Heart left ventricle (tissue), 16 donors: Measurements from ENCODE around the gene PLEKHG3. TPM values are rescaled to one million over a fixed set of nuclear protein-coding genes. Genes with fewer than 3 reads are reported as not detected.

ENCODE experiments used
- ATAC-seq, 4 donors: fragments of 200-7000 bp; cut with Tn5 transposase; one replicate each; pipeline ENCODE4 v1.9.1; 2020 to 2022; ENCODE audit warnings: moderate library complexity in 4 of 4, mild to moderate bottlenecking in 3 of 4, moderate number of reproducible peaks in 1 of 4
- DNase-seq, 5 donors: peaks; one replicate each; pipeline ENCODE4 v3.0.0-alpha.2; 2020
- H3K27ac ChIP-seq, 12 donors: fragments of 200-600 bp; sonication (generic) in 4 of 12; one replicate each; pipeline versions ENCODE4 v1.5.0 to v1.8.0; 2016 to 2022; ENCODE audit warnings: mild to moderate bottlenecking in 2 of 12
- H3K27me3 ChIP-seq, 9 donors: fragments of 200-600 bp; sonication (generic) in 2 of 9; one replicate each; pipeline versions ENCODE4 v1.5.1 to v1.8.0; 2016 to 2022; ENCODE audit warnings: mild to moderate bottlenecking in 3 of 9
- H3K36me3 ChIP-seq, 9 donors: fragments of 200-600 bp; sonication (generic) in 2 of 9; one replicate each; pipeline versions ENCODE4 v1.5.0 to v1.8.0; 2018 to 2022; ENCODE audit warnings: mild to moderate bottlenecking in 2 of 9
- H3K4me1 ChIP-seq, 12 donors: fragments of 200-600 bp; sonication (generic) in 4 of 12; one replicate each; pipeline versions ENCODE4 v1.5.0 to v1.8.0; 2016 to 2022; ENCODE audit warnings: mild to moderate bottlenecking in 3 of 12
- H3K4me3 ChIP-seq, 12 donors: fragments of 200-600 bp; sonication (generic) in 4 of 12; one replicate each; pipeline versions ENCODE4 v1.5.0 to v1.8.0; 2017 to 2022; ENCODE audit warnings: mild to moderate bottlenecking in 9 of 12, moderate library complexity in 4 of 12
- H3K9me3 ChIP-seq, 12 donors: fragments of 200-600 bp; sonication (generic) in 4 of 12; one replicate each; pipeline versions ENCODE4 v1.5.0 to v1.8.0; 2016 to 2022; ENCODE audit warnings: mild to moderate bottlenecking in 1 of 12
- POLR2A ChIP-seq, 2 donors: fragments of 450-650 bp; IDR thresholded peaks; one replicate each; pipeline ENCODE4 v1.6.1; 2017; ENCODE audit warnings: antibody characterized with exemption in 2 of 2, mild to moderate bottlenecking in 2 of 2, moderate library complexity in 2 of 2
- WGBS, 4 donors: extraction: QIAGEN DNeasy Blood & Tissue Kit in 2 of 4; methylation state at CpG; one replicate each; pipeline versions ENCODE4 v1.1.5 to v1.1.7; 2013 to 2018; 5-methylcytosine and 5-hydroxymethylcytosine counted together
- intact Hi-C, 10 donors: fragments of 100-400 bp; cut with DNase I; formaldehyde crosslinking; loops; one replicate each; pipeline versions ENCODE4 v1.11.1 to v1.14.2; 2022
- polyA plus RNA-seq, 2 donors: library from polyadenylated mRNA; stranded (reverse); fragments of 200-250 nt; gene quantifications; one replicate each; pipeline ENCODE4 v1.2.3, GENCODE V29; 2013
- total RNA-seq, 9 donors: library from RNA; depleted of rRNA in 2 of 9; stranded (reverse); fragments of >200 nt in 2 of 9; fragmentation: NEBNext Ultra II Directional in 3 of 9; extraction: Animal tissue kit (Norgen Biotek cat#: 25700) in 3 of 9; gene quantifications; one replicate each; pipeline versions ENCODE4 v1.1.0 to v1.2.4, GENCODE V29; 2016 to 2023
- TF ChIP-seq, protein P1 (sequence below), 12 donors: fragments of 200-600 bp; sonication (generic) in 4 of 12; IDR thresholded peaks; one replicate each; pipeline versions ENCODE4 v1.5.0 to v1.8.0; 2018 to 2022; ENCODE audit warnings: antibody characterized with exemption in 12 of 12, mild to moderate bottlenecking in 5 of 12
- donor health status: ischemic (EF 13 %, LVEDD 7.1; RV severe dilation, severe dysfunction).
- donor health status: healthy with polysubstance abuse.
- donor health status: DM: no; HTN: yes; CAD: no.
- donor health status: DM: no; HTN: no; CAD: no.
- donor health status: ischemic (EF 25% LVEDD 6.9; RV normal size, moderate dysfunction).
- donor health status: ischemic (EF 25% LVEDD 5.7; RV mildly dilated, moderate dysfunction).
- donor health status: healthy.
- donor health status: DM: yes; HTN: yes; CAD: no.
- donor health status: ischemic (EF 35%, LVEDD 5.7; RV mildly dilated, moderate dysfunction).
- donor health status: nonischemic (EF 11% LVEDD 7.7; RV severe dilation, severe dysfunction).
- donor health status: DM: yes; HTN: yes; CAD: no.
- donor health status: PGD.
- donor health status: ischemic (EF 29% LVEDD 5.4; RV normal size, mild dysfunction).
- donor health status: nonischemic (EF 23%, LVEDD 6.1; RV moderate dilation, normal function).

Gene PLEKHG3
- total and polyA plus RNA-seq, 11 donors, result 7.0 to 34.3 (median 17.8) TPM

DNA sequence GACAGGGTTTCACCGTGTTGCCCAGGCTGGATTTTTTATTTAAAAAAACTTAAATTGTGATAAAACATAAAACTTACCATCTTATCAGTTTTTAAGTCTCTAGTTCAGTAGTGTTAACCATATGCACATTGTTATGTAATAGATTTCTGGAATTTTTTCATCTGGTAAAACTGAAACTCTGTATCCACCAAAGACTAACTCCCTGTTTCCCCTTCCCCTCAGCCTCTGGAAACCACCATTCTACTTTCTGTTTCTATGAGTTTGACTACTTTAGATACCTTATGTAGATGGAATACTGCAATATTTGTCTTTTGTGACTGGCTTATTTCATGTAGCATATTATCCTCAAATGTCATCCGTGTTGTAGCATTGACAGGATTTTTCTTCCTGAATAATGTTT lies 12.8 kb upstream of the PLEKHG3 start:
- no peak for ATAC-seq
- intact Hi-C loops, result no loop called here
- Histone ChIP-seq H3K36me3 (no peaks in the 10 kb centered on the region), H3K27me3 (no peaks in the 10 kb centered on the region), H3K4me3 (no peak overlapping the region), H3K9me3 (no peaks in the 10 kb centered on the region), H3K27ac (no peak overlapping the region), H3K4me1 (peaks cover 0 to 67% (median 28%) of the 10 kb centered on the region in 12 donors)
- no peak for DNase-seq
- TF ChIP-seq, protein P1, sequence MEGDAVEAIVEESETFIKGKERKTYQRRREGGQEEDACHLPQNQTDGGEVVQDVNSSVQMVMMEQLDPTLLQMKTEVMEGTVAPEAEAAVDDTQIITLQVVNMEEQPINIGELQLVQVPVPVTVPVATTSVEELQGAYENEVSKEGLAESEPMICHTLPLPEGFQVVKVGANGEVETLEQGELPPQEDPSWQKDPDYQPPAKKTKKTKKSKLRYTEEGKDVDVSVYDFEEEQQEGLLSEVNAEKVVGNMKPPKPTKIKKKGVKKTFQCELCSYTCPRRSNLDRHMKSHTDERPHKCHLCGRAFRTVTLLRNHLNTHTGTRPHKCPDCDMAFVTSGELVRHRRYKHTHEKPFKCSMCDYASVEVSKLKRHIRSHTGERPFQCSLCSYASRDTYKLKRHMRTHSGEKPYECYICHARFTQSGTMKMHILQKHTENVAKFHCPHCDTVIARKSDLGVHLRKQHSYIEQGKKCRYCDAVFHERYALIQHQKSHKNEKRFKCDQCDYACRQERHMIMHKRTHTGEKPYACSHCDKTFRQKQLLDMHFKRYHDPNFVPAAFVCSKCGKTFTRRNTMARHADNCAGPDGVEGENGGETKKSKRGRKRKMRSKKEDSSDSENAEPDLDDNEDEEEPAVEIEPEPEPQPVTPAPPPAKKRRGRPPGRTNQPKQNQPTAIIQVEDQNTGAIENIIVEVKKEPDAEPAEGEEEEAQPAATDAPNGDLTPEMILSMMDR (IDR thresholded peaks at IDR 0.05), result no peak
- TF ChIP-seq POLR2A (IDR thresholded peaks at IDR 0.05), result no peak
- 88 to 94% (median 90%) methylated on average over 2 of the region's 2 CpGs for WGBS, 4 donors

DNA sequence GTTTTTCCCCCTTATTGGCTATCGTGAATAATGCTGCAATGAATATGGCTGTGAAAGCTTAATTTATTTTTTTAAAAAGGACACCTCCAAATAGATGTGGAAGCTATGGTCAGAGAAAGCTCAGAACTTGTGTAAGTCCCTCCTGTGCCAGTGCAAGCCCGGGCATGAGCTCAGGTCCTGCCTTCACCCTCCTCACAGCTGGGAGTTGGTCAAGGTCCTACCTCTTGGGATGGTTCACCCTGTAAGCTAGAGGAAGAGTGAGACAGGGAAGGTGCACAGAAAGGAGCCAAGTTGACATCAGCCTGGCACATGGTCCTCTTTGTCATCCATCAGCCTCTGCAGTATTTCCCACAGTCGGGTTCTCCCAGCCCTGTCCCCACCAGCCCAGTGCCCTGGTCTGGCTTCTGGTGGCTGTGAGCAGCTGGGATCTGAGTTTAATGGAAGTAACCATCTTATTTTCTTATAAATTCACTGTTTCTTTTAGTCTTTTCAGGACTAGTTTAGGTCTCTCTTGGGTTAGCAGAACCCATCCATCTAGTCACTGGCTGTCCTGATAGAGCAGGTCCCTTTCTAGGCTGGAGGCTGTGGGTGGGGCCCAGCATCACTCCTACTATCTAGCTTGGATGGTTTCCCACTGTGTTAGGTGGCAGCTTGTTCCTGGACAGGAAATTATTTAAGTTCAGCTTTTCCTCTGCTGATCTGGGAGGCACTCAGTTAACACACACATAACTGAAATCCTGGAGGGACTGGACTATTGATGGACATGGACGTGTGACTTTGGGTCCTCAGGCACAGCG lies 11.8 kb upstream of the PLEKHG3 start:
- Histone ChIP-seq H3K36me3 (no peaks in the 10 kb centered on the region), H3K4me3 (no peak overlapping the region), H3K27me3 (no peaks in the 10 kb centered on the region), H3K27ac (peak overlapping the region in 1 of 12 donors; percentile 13), H3K4me1 (peaks cover 0 to 71% (median 30%) of the 10 kb centered on the region in 12 donors), H3K9me3 (no peaks in the 10 kb centered on the region)
- ATAC-seq (peak in 3 of 4 donors; percentile 53 to 69 (median 59)), DNase-seq (no peak)
- no peak for TF ChIP-seq POLR2A (IDR thresholded peaks at IDR 0.05)
- TF ChIP-seq, protein P1 (IDR thresholded peaks at IDR 0.05), result no peak
- intact Hi-C loops, result no loop called here
- 75 to 85% (median 80%) methylated on average over 5 of the region's 5 CpGs for WGBS, 4 donors

DNA sequence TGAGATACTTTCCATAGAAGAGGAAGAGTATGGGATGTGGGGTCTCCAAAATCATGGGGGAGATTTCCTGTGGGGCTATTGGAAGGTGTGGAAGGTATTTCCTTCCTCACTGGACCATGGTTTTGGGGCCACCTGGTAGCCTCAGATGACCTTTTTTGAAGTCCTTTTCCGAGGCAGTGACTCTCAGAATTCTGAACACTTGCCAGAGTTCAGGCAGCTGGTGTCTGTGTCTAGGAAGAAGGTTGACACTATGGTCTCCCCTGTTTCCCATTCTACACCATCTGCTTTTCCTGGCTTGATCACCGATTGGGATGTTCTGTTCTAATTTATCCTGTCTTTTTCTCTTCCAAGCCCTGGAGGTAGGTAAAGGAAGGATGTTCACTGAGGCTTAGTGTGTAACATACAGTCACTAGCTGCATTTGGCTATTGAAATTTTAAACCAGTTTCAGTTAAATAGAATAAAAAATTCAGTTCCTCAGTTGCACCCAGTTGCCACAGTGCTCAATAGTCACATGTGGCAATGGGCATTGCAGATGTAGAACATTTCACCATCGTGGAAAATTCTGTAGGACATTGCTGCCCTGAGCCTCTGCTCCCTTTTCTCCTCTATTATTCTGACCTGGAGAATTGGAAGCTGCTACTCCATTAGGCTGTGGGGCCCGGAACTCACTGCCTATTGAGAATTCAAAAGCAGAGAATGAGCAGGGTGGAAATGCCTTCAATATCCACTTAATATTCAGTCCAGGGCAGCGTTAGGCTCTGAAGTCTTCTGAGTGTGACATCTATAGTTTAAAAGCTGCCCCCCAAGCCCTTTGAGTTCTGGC lies 11.0 kb upstream of the PLEKHG3 start:
- WGBS, 4 donors, result 36 to 50% (median 39%) methylated on average over 5 of the region's 5 CpGs
- no peak for TF ChIP-seq POLR2A (IDR thresholded peaks at IDR 0.05)
- TF ChIP-seq, protein P1 (IDR thresholded peaks at IDR 0.05), result no peak

DNA sequence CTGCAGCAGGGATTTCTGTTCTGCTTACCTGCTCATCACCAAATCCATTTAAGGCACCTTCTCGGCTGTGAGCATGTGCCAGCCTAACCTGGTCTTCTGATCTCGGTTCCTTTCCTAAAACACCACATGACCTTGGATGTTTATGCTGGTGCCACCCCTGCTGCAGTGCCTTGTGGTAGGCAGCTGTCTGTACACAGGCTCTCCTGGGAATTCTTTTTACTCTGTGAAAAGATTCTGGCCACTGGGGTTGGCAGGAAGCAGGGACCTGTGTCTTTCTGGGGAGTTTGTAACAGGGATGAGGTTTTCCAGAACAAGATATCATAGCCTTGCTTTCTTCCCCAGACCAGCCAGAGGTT lies 10.4 kb upstream of the PLEKHG3 start:
- Histone ChIP-seq H3K9me3 (no peaks in the 10 kb centered on the region), H3K4me3 (no peak overlapping the region), H3K36me3 (no peaks in the 10 kb centered on the region), H3K27ac (peak overlapping the region in 9 of 12 donors; percentile 19 to 65 (median 41)), H3K4me1 (peaks cover 0 to 66% (median 30%) of the 10 kb centered on the region in 12 donors), H3K27me3 (no peaks in the 10 kb centered on the region)
- intact Hi-C loops, result no loop called here
- no peak for DNase-seq
- 40 to 79% (median 50%) methylated on average over 2 of the region's 2 CpGs for WGBS, 4 donors
- TF ChIP-seq, protein P1 (IDR thresholded peaks at IDR 0.05), result no peak
- no peak for TF ChIP-seq POLR2A (IDR thresholded peaks at IDR 0.05)
- ATAC-seq, result peak in 3 of 4 donors; percentile 21 to 57 (median 42)

More for the DNA sequence above, 11.0 kb upstream of the PLEKHG3 start:
- Histone ChIP-seq H3K36me3 (no peaks in the 10 kb centered on the region), H3K27me3 (no peaks in the 10 kb centered on the region), H3K4me3 (no peak overlapping the region), H3K4me1 (peaks cover 0 to 66% (median 30%) of the 10 kb centered on the region in 12 donors), H3K9me3 (no peaks in the 10 kb centered on the region), H3K27ac (peak overlapping the region in 6 of 12 donors; percentile 19 to 65 (median 51))
- intact Hi-C loops, result no loop called here
- DNase-seq (no peak), ATAC-seq (peak in 2 of 4 donors; percentile 26 to 35)
